ENCODE measurements around the gene SUCO.

SUCO gene

DNA sequence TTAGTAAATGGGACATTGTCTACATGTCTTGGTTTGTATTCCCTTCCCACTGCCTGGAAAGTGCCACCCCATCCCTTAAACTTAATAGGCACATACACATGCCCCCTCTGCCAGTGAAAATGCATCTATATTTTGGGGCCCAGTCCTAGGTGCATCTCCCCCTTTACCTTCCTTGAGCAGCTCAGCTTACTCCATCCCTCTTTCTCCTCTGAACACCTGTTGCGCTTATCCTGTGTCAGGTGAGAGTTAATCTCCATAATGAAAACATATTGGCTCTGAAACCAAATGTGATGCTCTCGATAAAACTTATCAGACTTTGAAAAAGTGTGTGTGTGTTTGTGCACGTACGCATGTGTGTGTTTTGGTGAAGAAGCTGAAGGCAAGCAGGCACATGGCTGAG is 15.4 kb upstream of the SUCO start:
- Histone ChIP-seq H3K36me3 (ENCODE audit: control insufficient read depth, insufficient read depth, low read length) (no peaks in the 10 kb centered on the region), H3K4me1 (ENCODE audit: control insufficient read depth, insufficient read depth, low read length) (no peaks in the 10 kb centered on the region), H3K9ac (ENCODE audit: low read length) (no peak overlapping the region)

DNA sequence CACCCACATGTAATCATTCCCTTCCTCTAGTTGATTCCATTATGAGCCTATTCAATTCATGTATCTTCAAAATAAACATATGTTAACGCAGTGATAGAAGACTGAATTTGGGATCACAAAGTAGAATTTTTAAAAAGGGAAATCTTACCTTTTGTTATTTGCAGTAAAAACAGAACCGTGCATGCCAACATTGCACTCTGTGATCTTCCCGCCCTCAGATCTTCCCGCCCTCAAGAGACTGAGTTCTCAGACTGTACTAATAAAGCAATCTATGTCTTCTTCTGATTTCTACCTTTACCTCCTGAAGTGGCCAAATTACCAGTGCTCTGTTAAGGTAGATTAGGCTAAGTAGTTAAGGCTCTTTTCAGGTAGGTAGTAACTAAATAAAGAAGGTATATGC is 3.6 kb upstream of the SUCO start:
- Histone ChIP-seq H3K27me3 (ENCODE audit: control insufficient read depth, insufficient read depth, low read length) (no peaks in the 10 kb centered on the region), H3K4me3 (ENCODE audit: low read length) (no peak overlapping the region), H3K4me1 (ENCODE audit: control insufficient read depth, insufficient read depth, low read length) (peaks cover 9% of the 10 kb centered on the region), H3K27ac (ENCODE audit: low read depth, low read length) (no peak overlapping the region), H3K9ac (ENCODE audit: low read length) (no peak overlapping the region), H3K36me3 (ENCODE audit: control insufficient read depth, insufficient read depth, low read length) (no peaks in the 10 kb centered on the region)

More for the DNA sequence above, 15.4 kb upstream of the SUCO start:
- H3K4me3 ChIP-seq (ENCODE audit: low read length), result no peak overlapping the region
- no peaks in the 10 kb centered on the region for H3K27me3 ChIP-seq (ENCODE audit: control insufficient read depth, insufficient read depth, low read length)
- H3K27ac ChIP-seq (ENCODE audit: low read depth, low read length), result no peak overlapping the region

DNA sequence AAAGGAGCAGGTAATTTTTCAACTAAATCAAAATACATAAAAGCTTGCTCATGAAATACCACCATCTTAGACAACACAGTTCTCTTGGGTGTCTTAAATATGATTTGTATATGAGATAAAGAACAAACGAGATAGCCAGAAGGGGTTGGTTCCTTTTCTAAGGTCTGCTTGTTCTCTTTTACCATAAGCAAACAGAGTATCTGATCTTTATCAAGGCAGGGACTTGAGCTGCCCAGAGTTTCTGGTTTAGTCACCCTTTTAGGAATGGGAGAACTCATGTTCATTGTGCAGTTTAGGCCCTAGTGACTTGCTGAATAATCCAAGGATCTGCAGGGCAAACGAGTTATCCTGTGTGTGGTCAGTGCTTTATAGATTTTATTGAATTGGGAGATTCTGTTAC is 3.0 kb upstream of the SUCO start:
- Histone ChIP-seq H3K9ac (ENCODE audit: low read length) (no peak overlapping the region), H3K4me1 (ENCODE audit: control insufficient read depth, insufficient read depth, low read length) (peaks cover 11% of the 10 kb centered on the region), H3K27me3 (ENCODE audit: control insufficient read depth, insufficient read depth, low read length) (no peaks in the 10 kb centered on the region), H3K36me3 (ENCODE audit: control insufficient read depth, insufficient read depth, low read length) (no peaks in the 10 kb centered on the region), H3K27ac (ENCODE audit: low read depth, low read length) (no peak overlapping the region), H3K4me3 (ENCODE audit: low read length) (no peak overlapping the region)

DNA sequence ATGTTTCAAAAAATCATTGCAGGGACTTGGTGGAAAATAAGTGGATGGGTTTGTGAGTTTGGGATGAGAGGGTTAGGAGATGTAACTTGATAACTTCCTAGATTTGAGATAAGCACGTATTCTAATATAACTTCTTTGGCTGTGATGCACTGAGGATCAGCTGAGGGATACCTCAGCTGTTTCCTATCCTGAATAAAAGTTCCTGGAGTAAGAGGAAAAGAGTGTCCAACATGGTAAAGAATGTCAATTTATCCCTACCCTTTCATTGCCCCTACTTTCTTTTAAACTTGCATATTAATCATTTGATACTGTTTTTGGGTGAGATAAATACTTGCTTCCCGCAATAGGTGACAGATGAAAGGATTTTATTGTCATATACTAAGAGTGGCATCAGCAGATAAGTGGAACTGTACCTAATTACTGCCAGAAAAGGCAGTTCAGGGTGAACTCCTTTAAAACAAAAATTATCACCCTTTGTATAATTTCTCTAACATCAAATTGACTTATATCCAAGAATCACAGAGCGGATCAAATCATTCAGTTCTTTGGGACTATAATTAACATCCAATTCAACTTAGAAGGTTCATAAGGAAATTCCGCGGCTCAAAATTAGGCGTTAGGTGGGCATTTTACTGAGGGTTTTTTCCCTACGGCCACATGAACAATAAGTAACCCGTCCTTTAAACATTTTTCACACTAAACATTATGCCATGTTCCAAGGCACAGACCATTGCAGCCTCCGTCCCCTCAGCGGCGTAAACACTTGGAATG is 1.4 kb upstream of the SUCO start:
- H3K9ac ChIP-seq (ENCODE audit: low read length), result peak overlapping the region; percentile 84
- H3K4me1 ChIP-seq (ENCODE audit: control insufficient read depth, insufficient read depth, low read length), result peaks cover 13% of the 10 kb centered on the region
- H3K4me3 ChIP-seq (ENCODE audit: low read length), result peak overlapping the region; percentile 85

DNA sequence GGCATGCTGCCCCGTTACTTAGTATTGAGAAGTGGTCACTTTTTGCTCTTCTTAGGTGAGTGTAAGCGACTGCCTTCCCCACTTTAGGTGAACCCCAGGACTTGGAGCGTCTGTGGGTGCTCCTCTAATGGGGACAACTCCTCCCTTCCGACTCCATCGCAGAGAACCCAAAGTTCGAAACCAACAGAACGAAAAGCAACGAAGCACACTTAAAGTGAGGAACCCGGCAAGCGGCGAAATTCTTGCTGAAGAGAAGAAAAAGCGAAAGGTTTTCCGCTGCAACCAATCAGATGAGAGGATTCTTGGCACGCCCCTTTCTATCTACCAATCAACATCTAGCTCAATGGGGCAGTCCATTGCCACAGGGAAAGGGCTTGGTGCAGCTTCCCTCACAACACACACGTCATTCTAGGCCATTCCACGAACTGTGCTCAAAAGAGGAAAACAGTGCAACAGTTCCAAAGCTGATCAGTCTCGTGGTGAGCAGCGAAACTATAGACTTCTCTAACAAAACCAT is 709 bp upstream of the SUCO start:
- Histone ChIP-seq H3K27me3 (ENCODE audit: control insufficient read depth, insufficient read depth, low read length) (no peaks in the 10 kb centered on the region), H3K4me1 (ENCODE audit: control insufficient read depth, insufficient read depth, low read length) (peaks cover 13% of the 10 kb centered on the region), H3K36me3 (ENCODE audit: control insufficient read depth, insufficient read depth, low read length) (no peaks in the 10 kb centered on the region), H3K4me3 (ENCODE audit: low read length) (peak overlapping the region; percentile 85), H3K9ac (ENCODE audit: low read length) (peak overlapping the region; percentile 89), H3K27ac (ENCODE audit: low read depth, low read length) (peak overlapping the region; percentile 100)

More for the DNA sequence above, 1.4 kb upstream of the SUCO start:
- H3K36me3 ChIP-seq (ENCODE audit: control insufficient read depth, insufficient read depth, low read length), result no peaks in the 10 kb centered on the region
- peak overlapping the region; percentile 100 for H3K27ac ChIP-seq (ENCODE audit: low read depth, low read length)
- no peaks in the 10 kb centered on the region for H3K27me3 ChIP-seq (ENCODE audit: control insufficient read depth, insufficient read depth, low read length)

DNA sequence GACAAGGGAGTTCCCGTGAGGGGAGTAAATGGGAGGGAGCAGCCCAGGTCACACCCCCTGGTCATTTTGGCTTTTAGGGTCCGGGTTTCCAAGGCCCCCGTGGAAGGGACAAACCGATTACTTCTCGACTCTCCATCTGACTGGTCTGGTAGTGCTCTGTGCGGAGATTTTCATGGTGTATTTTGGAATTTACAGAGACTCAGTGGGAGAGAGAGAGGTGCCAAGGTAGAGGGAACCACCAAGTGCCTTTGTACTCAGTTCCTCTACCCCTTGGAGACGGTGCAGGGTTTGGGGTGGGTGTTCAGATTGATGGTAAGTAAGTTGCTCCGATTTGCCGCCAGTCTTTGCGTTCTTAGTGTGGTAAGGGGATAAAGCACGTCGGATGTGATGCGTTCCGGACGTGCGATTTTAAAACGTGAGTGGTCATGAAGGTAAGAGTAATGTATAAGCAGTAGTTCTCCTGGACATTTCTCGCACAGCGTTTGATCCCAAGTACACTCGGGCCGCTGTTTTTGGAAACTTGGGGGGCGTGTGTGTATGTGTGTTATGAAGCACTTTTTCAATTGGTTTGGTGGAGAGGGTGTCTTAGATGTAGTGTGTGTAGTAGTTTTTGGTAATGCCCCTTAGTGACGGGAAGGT is 682 bp downstream of the SUCO start:
- Histone ChIP-seq H3K4me3 (ENCODE audit: low read length) (peak overlapping the region; percentile 97), H3K4me1 (ENCODE audit: control insufficient read depth, insufficient read depth, low read length) (peaks cover 13% of the 10 kb centered on the region), H3K27me3 (ENCODE audit: control insufficient read depth, insufficient read depth, low read length) (no peaks in the 10 kb centered on the region), H3K36me3 (ENCODE audit: control insufficient read depth, insufficient read depth, low read length) (no peaks in the 10 kb centered on the region), H3K27ac (ENCODE audit: low read depth, low read length) (peak overlapping the region; percentile 100), H3K9ac (ENCODE audit: low read length) (peak overlapping the region; percentile 53)

DNA sequence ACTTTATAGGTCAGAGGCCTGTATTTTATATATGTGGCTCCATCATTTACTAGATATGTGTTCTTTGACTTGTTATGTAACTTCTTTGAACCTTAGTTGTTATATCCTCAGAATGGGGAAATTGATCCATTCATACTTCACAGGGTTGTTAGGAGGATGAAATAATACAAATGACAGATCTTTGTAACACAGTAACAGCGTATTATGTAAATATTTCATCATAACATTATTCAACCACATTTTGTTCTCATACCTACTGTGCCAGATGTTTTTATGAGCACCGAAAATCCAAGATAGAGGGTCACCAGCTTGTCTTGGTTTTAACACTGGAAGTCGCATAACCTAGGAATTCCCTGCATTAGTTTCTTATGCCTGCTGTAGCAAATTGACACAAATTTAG is 3.3 kb downstream of the SUCO start:
- H3K4me3 ChIP-seq (ENCODE audit: low read length), result no peak overlapping the region
- H3K4me1 ChIP-seq (ENCODE audit: control insufficient read depth, insufficient read depth, low read length), result peaks cover 13% of the 10 kb centered on the region

DNA sequence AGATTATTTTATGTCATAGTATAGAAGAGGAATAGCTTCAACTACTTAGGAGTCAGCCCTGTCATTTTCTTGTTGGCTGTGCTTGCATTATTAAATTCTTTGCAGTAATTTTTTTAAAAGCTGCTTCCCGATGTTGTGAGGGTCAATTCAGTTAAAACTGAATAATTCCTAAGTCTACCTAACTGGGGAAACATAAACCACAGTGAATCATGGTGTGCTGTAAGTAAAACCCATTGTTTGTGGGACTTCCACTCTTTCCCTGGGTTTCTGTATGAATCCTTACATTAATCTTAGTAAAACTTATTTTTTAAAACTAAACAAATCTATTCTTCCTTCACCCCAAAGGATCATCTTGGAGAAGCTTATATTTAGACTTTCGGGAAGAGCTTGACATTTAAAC is 4.4 kb downstream of the SUCO start:
- H3K27ac ChIP-seq (ENCODE audit: low read depth, low read length), result no peak overlapping the region
- H3K4me3 ChIP-seq (ENCODE audit: low read length), result no peak overlapping the region
- H3K27me3 ChIP-seq (ENCODE audit: control insufficient read depth, insufficient read depth, low read length), result no peaks in the 10 kb centered on the region
- no peak overlapping the region for H3K9ac ChIP-seq (ENCODE audit: low read length)
- H3K4me1 ChIP-seq (ENCODE audit: control insufficient read depth, insufficient read depth, low read length), result peaks cover 9% of the 10 kb centered on the region
- no peaks in the 10 kb centered on the region for H3K36me3 ChIP-seq (ENCODE audit: control insufficient read depth, insufficient read depth, low read length)

More for the DNA sequence above, 3.3 kb downstream of the SUCO start:
- H3K9ac ChIP-seq (ENCODE audit: low read length), result no peak overlapping the region
- no peaks in the 10 kb centered on the region for H3K27me3 ChIP-seq (ENCODE audit: control insufficient read depth, insufficient read depth, low read length)
- H3K27ac ChIP-seq (ENCODE audit: low read depth, low read length), result no peak overlapping the region
- H3K36me3 ChIP-seq (ENCODE audit: control insufficient read depth, insufficient read depth, low read length), result no peaks in the 10 kb centered on the region

DNA sequence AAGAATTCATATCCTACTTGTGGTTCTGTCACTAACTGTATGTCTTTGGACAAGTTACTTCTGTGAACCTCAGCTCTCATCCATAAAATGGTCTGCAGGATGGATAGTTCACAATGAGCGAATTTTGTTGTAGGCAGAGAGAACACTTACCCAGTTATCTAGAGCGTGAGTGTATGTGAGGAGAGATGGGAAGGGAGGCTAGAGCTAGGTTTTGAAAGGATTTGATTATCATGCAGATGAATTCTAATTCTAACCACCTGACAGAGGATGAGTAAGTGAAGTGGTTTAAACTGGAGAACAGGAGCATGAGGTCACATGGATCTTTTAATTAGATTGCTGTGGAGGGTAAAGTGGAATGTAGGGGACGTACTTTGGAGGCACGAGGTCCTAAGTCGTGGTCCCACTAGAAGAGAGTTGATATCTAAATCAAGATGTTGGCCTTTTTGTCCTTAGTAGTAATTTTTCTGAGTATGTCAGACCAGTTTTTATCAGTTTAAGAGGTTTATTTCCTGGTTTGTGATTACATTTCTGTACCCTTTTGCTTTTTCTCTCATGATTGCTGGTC is 5.0 kb downstream of the SUCO start:
- H3K27ac ChIP-seq (ENCODE audit: low read depth, low read length), result no peak overlapping the region
- H3K9ac ChIP-seq (ENCODE audit: low read length), result no peak overlapping the region
- no peaks in the 10 kb centered on the region for H3K36me3 ChIP-seq (ENCODE audit: control insufficient read depth, insufficient read depth, low read length)
- no peaks in the 10 kb centered on the region for H3K27me3 ChIP-seq (ENCODE audit: control insufficient read depth, insufficient read depth, low read length)
- no peak overlapping the region for H3K4me3 ChIP-seq (ENCODE audit: low read length)
- peaks cover 9% of the 10 kb centered on the region for H3K4me1 ChIP-seq (ENCODE audit: control insufficient read depth, insufficient read depth, low read length)

DNA sequence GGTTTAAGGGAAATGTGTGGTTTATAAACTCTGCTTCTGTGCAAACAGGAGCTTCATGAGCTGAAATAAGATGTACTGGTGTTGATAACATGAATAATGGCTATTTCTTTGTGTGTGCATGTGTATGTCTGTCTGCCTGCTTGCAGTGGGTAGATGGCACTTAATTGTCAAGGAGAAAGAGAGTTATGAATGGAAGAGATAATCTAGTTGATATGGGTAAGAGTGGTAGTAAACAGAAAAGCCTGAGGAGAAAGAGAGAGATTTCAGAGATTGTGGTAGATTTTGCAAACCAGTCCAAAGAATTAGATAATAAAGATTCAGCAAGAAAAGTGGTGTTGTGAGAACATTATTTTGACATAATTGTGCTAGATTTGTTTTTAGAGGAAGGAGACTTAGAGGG is 7.7 kb downstream of the SUCO start:
- no peaks in the 10 kb centered on the region for H3K36me3 ChIP-seq (ENCODE audit: control insufficient read depth, insufficient read depth, low read length)
- peaks cover 2% of the 10 kb centered on the region for H3K4me1 ChIP-seq (ENCODE audit: control insufficient read depth, insufficient read depth, low read length)
- no peak overlapping the region for H3K9ac ChIP-seq (ENCODE audit: low read length)
- H3K27ac ChIP-seq (ENCODE audit: low read depth, low read length), result no peak overlapping the region
- H3K27me3 ChIP-seq (ENCODE audit: control insufficient read depth, insufficient read depth, low read length), result no peaks in the 10 kb centered on the region
- no peak overlapping the region for H3K4me3 ChIP-seq (ENCODE audit: low read length)

DNA sequence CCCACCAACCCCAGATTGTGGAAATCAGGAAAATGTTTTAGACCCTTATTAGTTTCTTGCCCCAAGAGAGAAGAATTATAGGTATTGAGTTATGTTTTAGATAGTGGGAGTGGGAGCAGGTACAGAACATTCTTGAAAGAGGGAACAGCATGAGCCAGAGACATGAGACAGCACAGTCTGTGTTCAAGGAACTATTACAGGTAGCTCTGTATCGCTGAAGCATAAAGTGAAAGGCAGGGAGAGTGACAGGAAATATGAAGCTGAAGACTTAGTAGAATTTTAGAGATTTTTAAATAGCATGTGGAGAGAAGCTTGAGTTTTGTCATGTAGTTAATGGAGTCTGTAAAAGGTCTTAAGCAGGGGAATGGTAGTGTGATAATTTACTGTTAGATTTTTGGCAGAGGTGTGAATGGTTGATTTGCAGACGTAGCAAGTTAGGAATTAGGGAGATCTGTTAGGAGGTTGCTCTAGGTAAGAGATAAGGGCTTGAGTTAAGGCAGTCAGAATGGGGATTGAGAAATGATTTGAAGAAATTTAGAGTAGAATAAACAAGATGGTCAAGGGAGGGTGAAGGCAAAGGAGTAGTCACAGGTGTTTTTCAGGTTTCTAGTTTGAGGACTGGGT is 11.6 kb downstream of the SUCO start:
- no peak overlapping the region for H3K27ac ChIP-seq (ENCODE audit: low read depth, low read length)
- no peaks in the 10 kb centered on the region for H3K27me3 ChIP-seq (ENCODE audit: control insufficient read depth, insufficient read depth, low read length)

DNA sequence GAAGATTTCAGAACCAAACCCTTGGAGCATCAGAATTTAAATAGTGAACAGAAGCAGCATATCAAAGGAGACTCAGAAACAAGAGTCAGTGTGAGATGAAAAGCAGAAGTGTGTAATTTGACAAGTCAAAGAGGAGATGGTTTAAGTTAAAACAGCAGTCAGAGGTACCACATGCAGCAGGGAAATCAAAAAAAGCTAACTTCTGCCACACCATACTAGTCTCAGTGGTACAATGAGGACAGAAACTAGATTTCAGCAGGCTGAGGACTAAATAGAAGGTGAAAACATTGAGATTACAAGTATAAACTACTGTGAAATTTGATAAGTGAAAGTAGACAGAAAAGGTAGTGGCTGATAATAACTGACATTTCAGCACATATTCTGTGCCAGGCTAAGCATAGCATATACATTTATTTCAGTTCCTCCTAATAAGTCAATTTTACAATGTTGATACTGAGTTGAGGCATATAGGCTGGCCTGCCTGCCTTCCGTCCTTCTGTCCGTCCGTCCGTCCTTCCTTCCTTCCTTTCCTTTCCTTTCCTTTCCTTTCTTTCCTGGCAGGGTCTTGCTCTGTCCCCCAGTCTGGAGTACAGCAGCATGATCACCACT is 12.6 kb downstream of the SUCO start:
- Histone ChIP-seq H3K9ac (ENCODE audit: low read length) (no peak overlapping the region), H3K4me1 (ENCODE audit: control insufficient read depth, insufficient read depth, low read length) (no peaks in the 10 kb centered on the region), H3K27me3 (ENCODE audit: control insufficient read depth, insufficient read depth, low read length) (no peaks in the 10 kb centered on the region), H3K36me3 (ENCODE audit: control insufficient read depth, insufficient read depth, low read length) (no peaks in the 10 kb centered on the region), H3K27ac (ENCODE audit: low read depth, low read length) (no peak overlapping the region), H3K4me3 (ENCODE audit: low read length) (no peak overlapping the region)

More for the DNA sequence above, 11.6 kb downstream of the SUCO start:
- Histone ChIP-seq H3K4me1 (ENCODE audit: control insufficient read depth, insufficient read depth, low read length) (no peaks in the 10 kb centered on the region), H3K4me3 (ENCODE audit: low read length) (no peak overlapping the region), H3K9ac (ENCODE audit: low read length) (no peak overlapping the region), H3K36me3 (ENCODE audit: control insufficient read depth, insufficient read depth, low read length) (no peaks in the 10 kb centered on the region)
